Stimulated activated CD8-positive, alpha-beta memory T cell treated with anti-CD3 and anti-CD28 coated beads, Interleukin-4, amount 100 ng/mL, for 4 hours (primary cell): Measurements from ENCODE around the gene SMG6.
A peak's percentile ranks its signal among the peaks of the same experiment; 100 is the strongest.
"Not testable (repeated sequence)": the region's sequence is repeated elsewhere in the genome, so short reads cannot be mapped to it uniquely, and the experiment has no call there.

Source experiments
- DNase-seq, 2 donors: peaks; one replicate each; pipeline ENCODE4 v3.0.0-alpha.2; 2020; ENCODE audit warnings: low read depth in 2 of 2, low spot score in 1 of 2

SMG6 gene

DNA sequence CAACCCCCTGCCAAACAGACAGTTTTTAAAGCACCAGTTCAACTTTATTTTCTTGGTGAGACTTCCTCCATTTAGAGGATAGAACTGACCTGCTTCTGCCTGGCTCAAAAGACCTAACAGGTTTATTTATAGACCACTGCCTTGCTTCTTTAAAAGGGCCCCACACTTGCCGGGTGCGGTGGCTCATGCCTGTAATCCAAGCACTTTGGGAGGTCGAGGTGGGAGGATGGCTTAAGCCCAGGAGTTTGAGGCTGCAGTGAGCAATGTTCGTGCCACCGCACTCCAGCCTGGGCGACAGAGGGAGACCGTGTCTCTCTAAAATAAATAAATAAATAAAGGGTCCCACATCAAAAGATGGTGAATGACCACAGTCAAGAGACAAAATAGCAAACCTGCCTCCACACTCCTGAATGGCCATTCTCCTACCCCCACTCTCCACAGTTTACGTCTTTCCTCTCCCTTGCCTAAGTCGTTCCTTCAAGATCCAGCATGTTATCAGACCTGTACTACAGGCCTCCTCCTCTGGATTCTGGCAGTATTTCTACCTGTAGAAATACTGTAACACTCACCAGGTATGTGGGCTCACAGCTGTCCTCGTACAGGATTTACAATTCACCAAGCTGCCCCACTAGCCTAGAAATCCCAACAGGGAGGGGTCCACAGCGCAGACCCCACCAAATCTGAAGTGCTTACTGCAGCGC, 95.6 kb downstream of the SMG6 start:
- DNase-seq = no peak

DNA sequence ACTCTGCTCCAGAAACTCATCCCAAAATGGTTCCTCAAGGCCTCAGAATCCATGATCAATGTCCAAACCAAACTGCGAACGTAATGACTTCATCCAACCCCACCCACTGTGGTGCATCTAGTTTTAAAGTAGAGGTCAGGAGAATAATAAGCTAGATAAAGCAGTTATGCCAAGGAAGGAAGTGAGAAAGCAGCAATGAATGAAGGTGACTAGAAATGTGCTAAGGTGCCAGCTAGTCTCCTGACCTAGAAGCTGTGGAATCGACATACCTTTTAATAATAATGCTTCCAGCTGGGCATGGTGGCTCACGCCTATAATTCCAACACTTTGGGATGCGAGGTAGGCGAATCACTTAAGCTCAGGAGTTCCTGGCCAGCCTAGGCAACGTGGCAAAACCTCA, 99.2 kb downstream of the SMG6 start:
- no peak for DNase-seq

DNA sequence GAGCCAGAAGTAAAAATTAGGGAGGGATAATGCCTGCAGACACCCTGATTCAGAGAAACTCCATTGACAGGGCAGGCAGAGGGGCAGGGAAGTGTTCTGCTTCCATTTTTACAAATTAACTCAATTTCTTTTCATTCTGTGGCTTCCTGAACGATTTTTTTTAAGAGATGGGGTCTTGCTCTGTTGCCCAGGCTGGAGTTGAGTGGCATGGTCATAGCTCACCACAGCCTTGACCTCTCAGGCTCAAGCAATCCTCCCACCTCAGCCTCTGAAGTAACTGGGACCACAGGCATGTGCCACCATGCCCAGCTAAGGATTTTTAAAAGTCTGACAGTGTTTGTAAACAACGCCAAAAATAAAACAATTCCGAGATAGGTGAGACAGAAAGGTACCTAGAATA, 99.8 kb downstream of the SMG6 start:
- no peak for DNase-seq

DNA sequence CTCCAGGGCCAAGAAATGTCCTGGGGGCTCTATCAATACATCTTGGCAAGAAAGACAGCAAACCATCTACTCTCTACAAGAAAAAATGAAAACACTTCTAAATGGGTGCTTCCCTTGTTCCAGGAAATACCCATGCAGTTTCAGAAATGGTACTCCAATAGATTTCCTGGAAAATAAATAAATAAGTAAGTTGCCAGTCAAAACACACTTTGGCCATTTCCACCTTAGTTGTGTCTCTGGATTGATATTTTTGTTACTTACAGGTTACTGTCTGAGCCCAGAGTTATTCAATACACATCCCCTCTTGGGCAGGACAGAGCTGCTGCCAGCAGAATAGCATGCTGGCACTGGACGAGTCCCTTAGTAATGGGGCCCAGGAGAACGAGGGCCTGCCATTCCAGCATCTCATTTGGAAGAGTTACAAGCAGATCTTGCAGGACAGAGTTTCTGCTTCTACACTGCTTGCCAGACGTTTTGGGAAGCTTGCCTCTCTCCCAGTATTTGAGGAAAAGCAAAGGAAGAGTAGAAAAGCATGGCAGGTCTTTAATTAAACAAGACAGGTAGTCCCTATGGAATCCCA, 100.5 kb downstream of the SMG6 start:
- no peak for DNase-seq

DNA sequence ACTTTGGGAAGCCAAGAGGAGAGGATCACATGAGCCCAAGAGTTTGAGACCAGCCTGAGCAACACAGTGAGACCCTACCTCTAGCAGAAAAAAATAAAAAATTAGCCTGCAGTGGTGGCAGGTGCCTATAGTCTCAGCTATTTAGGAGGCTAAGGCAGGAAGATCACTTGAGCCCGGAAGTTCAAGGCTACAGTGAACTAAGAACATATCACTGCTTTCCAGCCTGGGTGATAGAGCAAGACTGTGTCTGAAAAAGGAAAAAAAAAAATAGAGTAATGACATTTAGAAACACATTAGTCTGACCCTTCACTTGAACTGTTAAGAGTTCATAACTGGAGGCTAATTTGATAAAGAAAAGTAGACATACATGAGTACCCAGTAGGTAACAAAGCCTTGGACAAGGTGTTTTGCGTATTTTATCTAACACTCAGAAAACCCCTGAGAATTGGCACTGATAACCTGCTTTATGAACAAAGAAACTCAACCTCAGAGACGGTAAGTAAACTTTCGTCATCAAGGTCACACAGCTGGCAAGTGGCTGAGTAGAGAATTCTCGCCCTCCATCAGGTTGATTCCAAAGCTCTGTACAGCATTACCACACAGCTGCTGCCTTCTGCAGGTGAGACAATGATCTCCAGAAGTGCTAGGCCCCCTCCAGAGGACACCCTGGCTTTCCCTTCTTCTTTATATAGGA, 101.1 kb downstream of the SMG6 start:
- DNase-seq = no peak

DNA sequence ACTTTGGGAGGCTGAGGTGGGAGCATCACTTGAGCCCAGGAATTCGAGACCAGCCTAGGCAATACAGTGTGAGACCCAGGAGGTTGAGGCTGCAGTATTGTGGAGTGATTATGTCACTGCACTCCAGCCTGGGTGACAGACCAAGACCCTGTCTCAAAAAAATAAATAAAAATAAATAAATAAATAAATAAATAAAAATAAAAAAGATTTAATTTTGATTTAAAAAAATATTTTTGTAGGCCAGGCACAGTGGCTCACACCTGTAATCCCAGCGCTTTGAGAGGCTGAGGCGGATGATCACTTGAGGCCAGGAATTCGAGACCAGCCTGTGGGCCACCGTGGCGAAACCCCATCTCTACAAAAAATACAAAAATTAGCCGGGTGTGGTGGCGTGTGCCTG, 104.2 kb downstream of the SMG6 start:
- DNase-seq = not testable (repeated sequence)

DNA sequence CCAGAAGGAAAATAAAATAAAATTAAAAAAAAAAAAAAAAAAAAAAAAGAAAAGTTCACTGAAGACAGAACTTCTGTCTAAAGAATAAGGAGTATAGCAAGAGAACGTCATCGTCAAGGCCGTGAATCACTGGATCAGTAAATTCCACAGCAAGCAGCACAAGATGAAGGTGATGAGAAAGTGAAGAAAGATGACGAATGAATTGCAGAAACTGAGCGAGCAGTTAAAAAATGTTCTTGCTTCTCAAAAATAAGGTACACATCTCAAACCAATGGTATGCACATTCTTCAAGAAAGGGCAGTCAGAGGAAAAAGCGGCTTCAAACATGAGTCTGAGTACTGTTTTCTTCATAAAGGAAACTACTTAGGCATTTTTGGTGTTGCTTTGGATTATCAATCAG, 104.7 kb downstream of the SMG6 start:
- no peak for DNase-seq

DNA sequence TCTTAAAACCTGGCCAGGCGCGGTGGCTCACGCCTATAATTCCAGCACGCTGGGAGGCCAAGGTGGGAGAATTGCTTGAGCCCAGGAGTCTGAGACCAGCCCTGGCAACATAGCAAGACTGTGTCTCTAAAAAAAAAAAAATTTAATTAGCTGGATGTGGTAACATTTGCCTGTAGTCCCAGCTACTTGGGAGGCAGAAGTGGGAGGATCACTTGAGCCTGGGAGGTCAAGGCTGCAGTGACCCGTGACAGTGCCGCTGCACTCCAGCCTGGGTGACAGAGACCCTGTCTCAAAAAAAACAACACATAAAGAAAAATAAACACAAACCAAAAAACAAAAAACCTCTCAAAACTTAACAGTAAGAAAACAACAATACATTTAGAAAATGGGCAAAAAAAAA, 106.3 kb downstream of the SMG6 start:
- no peak for DNase-seq

DNA sequence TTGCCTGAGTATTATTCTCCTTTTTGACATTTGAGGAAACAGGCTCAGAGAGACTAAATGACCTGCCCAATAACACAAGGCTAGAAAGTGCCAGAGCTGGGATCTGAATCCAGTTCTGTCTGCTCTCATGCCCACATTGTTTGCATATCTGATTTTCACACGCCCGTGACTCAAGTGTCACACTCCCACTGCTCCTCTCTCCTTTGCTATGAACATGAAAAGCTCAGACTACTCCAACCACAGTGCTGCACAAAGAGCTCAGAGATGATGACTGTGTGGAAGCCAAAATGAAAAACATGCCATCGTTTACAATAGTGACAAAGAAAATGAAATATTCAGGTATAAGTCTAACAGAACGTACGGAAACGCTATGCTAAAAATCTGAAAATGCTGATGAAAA, 107.9 kb downstream of the SMG6 start:
- DNase-seq = no peak

DNA sequence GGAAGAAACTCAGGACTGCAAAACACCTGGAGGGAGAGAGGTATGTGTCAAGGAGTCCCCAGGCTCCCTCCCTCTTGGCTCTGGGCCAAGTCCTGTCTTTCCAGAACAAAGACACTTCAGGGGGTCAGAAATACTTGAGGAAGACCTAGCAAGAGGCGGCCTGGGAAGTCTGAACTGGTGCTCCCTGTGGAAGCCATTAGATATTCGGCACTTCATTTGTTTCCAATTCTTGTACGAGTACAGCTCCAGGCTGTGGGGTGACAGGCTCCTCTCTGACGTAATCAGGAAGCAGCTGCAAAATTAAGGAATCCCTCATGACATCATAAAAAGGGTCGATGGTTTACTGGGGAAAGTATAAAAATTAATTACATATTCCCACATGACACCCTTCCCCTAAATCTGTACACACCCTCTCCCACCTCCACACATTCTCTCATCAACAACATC, 108.7 kb downstream of the SMG6 start:
- DNase-seq = no peak

DNA sequence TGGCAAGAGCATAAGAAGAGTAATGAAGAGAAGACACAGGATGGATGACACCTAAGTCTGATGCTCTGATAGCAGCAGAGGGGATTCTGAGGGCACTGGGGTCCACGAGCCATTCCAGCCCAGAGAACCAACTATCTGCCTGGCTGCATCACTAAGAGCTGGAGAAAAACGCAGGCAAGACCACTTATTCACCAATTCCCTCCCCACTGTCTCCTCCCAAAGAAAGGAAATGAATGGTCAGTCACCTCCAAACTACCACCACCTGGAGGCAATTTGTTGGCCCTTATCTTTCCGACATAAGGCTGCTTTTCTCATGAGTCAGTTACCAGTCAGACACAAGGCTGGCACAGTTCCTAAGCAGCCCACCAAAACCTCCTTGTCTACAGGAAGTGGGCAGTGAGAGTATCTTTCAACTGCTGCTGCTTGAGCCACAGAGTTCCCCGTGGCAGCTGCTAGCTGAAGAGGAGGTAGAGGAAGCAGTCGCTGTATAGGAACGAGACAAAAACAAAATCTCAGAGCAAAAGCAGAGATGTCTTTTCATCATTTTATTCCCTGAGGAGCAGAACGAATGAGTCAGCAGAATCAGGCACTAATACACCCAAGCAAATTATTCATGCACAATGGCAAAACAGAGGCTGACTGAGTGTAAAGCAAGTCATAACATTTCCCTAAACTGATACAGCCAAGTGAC, 111.1 kb downstream of the SMG6 start:
- DNase-seq = peak; percentile 42 to 55

DNA sequence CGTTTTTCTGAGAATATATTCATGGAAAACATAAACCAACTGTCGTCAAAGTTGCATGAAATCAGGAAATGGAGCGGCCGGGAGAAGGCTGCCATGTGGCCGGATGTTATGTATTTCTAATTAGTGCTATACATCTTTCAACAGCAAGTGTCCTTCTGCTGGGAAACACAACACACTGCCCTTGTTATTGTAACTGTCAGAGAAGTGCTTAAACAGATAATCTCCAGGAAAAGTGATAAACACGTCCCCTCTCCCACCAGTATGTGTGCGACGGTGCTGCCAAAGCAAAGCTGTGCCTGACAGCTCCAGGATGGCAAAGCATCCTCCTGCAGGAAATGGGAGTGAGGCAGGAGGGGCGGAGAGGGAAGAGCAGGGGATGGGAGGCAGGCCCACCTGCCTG, 111.8 kb downstream of the SMG6 start:
- DNase-seq = no peak

DNA sequence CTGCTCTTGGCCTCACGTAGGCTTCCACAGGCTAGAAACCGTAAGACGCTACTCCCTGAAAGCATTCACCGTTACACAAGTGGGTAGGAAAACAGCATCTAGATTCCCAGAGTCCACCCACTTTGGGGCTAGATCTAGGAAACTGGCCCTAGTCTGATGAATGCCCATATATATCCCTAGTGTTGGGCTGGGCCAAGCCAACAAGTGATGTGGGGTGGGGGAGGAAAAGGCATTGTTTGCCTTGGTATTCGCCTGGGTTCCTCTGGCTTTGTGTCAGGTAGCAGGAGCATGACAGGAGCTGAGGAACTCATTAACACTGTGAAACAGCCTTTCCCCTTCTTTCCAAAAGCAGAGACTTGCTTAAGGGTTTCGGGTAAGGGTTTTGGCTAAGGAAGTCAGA, 112.4 kb downstream of the SMG6 start:
- no peak for DNase-seq

DNA sequence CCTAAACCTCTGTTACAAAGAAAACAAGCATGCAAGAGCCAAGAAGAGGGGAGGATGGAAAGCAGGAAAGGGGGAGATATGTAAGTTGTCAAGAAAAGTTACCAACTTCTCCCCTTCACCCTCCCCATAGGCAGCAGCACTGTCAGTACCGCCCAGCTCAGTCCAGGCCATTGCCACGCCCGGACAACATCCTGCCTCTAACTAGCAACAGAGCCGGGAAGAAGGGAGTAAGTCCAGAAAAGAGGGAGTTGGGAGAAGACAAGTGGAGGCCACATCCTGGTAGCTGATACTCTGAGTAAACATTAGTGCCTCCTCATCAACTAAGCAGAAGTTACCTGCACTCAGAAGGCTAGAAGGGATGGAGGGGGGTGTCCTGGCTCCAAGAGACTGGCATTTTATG, 113.6 kb downstream of the SMG6 start:
- no peak for DNase-seq

DNA sequence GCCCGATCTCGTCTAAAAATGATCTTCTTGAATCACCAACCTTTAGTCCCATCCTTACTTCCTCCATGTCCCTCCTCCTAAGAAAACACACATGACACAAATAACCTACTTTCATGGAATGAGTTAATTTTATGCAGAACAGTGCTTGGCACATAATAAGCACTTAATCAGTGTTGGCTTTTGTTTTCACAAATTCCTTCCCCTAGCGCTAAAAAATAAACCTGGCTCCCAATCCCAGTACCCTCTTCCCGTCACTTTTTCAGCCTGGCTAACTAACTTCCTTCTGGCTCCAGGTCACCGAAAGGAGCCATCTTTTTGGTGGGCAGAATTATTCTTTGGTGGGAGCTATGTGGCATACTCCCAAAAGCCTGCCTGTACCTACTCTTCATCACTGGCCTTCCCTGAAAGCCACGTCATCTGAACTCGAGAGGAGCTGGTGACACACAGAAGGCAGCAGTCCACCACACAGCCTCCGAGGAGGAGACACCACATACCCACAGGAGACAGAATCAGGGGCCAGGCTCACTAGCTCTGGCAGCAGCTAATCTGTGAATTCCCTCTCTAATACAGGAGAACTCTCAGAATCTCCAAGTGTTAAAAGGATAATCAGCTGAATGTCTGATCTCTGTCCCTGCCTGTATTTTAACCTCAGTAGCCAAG, 114.5 kb downstream of the SMG6 start:
- DNase-seq = no peak

DNA sequence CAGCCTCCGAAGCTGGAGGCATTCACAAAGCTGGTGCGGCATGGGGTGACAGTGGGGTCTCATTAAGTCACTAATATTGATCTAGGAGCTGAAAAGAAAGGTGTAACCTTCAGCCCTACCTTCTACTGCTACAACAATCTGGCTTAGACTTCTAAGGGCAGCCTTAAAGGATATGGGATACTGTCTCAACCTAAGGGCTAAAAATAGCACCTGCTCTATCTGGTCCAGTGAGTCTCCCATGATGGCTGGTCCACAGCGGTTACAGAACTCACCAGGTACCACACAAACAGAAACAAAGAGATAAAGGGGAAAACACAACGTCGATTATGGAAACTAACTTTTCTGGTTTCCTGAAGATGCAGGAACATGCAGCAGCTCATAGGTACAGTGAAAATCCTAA, 115.8 kb downstream of the SMG6 start:
- no peak for DNase-seq

DNA sequence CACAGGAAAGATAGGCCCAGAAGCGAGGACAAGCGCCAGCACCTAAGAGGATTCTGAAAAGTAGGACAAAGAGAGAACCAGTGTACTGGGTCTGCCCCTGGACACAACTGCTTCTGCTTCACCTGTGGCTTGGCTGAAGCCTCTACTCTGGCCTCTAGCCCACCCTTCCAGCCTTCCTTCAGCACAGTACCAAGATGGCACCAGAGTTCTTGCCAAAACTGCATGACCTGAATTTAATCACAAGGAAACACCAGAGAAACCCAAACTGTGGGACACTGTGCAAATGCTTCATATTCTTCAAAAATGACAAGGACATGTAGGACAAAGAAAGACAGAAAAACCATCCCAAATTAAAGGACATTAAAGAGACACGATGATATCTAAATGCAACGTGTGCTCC, 116.6 kb downstream of the SMG6 start:
- DNase-seq = no peak

DNA sequence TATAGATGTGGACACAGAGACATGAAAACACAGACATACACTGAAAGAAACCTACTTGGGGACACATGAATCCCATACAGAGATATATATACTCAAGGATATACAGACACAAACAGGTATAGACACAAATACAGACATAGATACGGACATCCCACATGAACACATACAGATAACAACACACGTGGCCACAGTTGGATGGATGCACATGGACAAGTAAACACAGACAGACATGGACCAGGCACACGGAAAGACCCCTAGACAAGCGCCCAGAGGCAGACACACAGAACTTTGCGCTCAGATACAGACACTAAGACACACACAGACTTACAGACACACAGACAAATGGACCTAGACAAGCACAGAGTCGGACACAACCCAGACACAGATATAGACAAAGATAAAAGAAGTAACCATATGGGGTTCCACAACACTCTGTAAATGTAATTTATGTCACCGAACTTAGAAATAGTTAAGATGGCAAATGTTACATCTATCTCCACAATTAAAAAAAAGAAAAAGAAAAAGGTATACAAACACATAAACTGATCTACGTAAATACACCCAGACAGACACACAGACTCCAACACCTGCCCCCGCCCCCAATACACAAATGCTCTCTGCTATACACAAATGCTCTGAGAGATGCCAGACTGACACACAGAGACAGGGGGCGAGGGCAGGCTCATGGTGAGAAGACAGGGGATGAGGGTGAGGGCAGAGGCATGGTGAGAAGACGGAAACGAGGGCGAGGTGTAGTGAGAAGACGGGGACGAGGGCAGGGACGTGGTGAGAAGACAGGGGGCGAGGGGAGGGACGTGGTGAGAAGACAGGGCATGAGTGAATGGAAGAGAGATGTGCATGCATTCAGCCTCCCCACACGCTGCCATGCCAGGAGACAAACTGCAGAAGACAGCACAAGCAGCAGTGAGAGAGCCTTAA, 118.3 kb downstream of the SMG6 start:
- DNase-seq = no peak

DNA sequence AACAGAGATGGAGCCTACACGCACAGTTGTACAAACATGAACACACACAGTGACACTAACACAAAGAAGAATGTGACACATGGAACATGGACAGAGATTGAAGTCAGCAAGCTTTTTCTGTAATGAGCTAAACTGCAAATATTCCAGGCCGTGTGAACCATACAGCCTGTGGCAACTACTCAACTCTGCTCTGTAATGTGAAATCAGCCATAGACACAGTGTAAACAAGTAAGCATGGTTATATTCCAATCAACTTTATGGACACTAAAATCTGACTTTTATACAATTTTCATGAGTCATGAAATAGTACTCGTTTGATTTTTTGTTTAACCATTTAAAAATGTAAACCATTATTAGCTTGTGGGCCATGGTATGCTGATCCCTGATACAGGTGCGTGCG, 120.2 kb downstream of the SMG6 start:
- no peak for DNase-seq

DNA sequence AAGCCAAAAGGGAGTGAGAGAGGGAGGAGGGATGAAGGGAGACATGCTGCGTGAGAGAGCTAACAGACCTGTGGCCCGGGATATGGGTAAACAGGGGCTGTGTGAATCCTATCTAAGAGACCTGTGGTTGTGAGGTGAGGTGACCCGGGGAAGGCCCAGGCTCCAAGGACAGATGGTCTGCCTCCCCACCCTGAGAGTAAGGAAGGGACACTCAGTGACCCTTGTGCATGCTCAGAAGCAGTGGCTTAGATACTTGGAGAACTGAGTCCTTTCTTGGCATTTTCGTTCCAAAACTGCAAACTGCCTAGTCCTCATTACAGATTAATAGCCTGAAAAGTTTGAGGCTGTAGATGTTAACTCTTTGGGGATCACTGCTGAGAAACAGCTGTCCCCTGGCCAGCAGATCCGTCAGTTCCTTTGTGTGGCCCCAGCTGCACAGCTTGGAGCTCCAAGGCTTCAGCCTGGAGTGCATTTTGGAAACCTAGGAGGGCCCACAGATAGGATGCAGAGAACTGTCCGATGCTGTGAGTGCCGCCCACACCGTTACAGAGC, 121.6 kb downstream of the SMG6 start:
- no peak for DNase-seq
